K562 (cell line): ENCODE data around the gene LRRC75A.
"Not testable (repeated sequence)": the region's sequence is repeated elsewhere in the genome, so short reads cannot be mapped to it uniquely, and the experiment has no call there.

Experiments
- AFF1 ChIP-seq, 2 experiments: fragments of 450-650 bp; IDR thresholded peaks; 2 replicates each; pipeline ENCODE4 v1.6.1; 2018; ENCODE audit warnings: mild to moderate bottlenecking in 2 of 2, low read depth in 1 of 2; ENCODE audit not compliant: partially characterized antibody in 2 of 2
- EGR1 ChIP-seq: fragments of 450-650 bp; conservative IDR thresholded peaks from 2 replicates; pipeline ENCODE4 v1.6.1; 2017; ENCODE audit warnings: mild to moderate bottlenecking
- MAFK ChIP-seq: IDR thresholded peaks from 2 replicates; pipeline ENCODE4 v1.6.1; 2011; ENCODE audit warnings: low read length, improper control_type of control experiment
- POLR2AphosphoS5 ChIP-seq: IDR thresholded peaks from 2 replicates; pipeline ENCODE4 v1.6.1; 2011; ENCODE audit warnings: mild to moderate bottlenecking, low read depth, low read length, moderate library complexity; ENCODE audit not compliant: control insufficient read depth, insufficient read depth
- RAD21 ChIP-seq, 2 experiments: fragments of 250-450 bp in 1 of 2; fragments of 450-650 bp in 1 of 2; sonication (Bioruptor Pico) in 1 of 2; formaldehyde crosslinking in 1 of 2; IDR thresholded peaks in 1 of 2; conservative IDR thresholded peaks in 1 of 2; 2 replicates each; pipeline versions ENCODE4 v1.4.0 to v1.8.0; 2020 to 2022; ENCODE audit warnings: mild to moderate bottlenecking in 2 of 2, moderate library complexity in 1 of 2
- TEAD4 ChIP-seq, 2 experiments: sonication (generic) in 1 of 2; formaldehyde crosslinking in 1 of 2; IDR thresholded peaks; 2 replicates each; pipeline versions ENCODE4 v1.6.1 to v1.8.0; 2012 to 2022; ENCODE audit warnings: borderline replicate concordance in 1 of 2, inconsistent platforms in 1 of 2, low read length in 1 of 2, mild to moderate bottlenecking in 1 of 2, missing genetic modification reagents in 1 of 2
- ZBTB11 ChIP-seq, 3 experiments: fragments of 200-800 bp in 1 of 3; fragments of 250-450 bp in 1 of 3; fragments of 450-650 bp in 1 of 3; sonication (Bioruptor Pico) in 1 of 3; sonication (Bioruptor generic) in 1 of 3; formaldehyde crosslinking in 1 of 3; IDR thresholded peaks; 2 replicates each; pipeline versions ENCODE4 v1.6.1 to v1.8.0; 2016 to 2022; ENCODE audit warnings: mild to moderate bottlenecking in 2 of 3, missing genetic modification characterization in 2 of 3, missing compliant biosample characterization in 1 of 3, moderate library complexity in 1 of 3
- TF ChIP-seq, protein P1 (sequence below), 3 experiments: IDR thresholded peaks in 2 of 3; conservative IDR thresholded peaks in 1 of 3; 2 replicates each; pipeline ENCODE4 v1.5.1; 2011 to 2012; ENCODE audit warnings: low read length in 3 of 3, mild to moderate bottlenecking in 3 of 3, control low read depth in 2 of 3, improper control_type of control experiment in 1 of 3, inconsistent platforms in 1 of 3, low read depth in 1 of 3, mixed read lengths in 1 of 3, moderate library complexity in 1 of 3; ENCODE audit not compliant: insufficient read depth in 2 of 3

DNA sequence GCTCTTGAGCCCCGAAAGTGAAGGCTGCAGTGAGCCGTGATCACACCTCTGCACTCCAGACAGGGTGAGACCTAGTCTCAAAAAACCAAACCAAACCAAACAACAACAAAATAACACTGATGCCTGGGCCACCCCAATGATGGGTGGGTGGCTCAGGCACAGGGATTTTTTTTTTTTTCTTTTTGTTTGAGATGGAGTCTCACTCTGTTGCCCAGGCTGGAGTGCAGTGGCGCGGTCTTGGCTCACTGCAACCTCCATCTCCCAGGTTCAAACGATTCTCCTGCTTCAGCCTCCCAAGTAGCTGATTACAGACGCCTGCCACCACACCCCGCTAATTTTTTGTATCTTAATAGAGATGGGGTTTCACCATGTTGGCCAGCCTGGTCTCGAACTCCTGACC, 39.7 kb downstream of the LRRC75A start:
- TF ChIP-seq, protein P1, sequence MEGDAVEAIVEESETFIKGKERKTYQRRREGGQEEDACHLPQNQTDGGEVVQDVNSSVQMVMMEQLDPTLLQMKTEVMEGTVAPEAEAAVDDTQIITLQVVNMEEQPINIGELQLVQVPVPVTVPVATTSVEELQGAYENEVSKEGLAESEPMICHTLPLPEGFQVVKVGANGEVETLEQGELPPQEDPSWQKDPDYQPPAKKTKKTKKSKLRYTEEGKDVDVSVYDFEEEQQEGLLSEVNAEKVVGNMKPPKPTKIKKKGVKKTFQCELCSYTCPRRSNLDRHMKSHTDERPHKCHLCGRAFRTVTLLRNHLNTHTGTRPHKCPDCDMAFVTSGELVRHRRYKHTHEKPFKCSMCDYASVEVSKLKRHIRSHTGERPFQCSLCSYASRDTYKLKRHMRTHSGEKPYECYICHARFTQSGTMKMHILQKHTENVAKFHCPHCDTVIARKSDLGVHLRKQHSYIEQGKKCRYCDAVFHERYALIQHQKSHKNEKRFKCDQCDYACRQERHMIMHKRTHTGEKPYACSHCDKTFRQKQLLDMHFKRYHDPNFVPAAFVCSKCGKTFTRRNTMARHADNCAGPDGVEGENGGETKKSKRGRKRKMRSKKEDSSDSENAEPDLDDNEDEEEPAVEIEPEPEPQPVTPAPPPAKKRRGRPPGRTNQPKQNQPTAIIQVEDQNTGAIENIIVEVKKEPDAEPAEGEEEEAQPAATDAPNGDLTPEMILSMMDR (IDR thresholded peaks at IDR 0.05 in 2 of 3, conservative IDR thresholded peaks at IDR 0.05 in 1 of 3; ENCODE audit: insufficient read depth in 2 of 3, low read depth in 1 of 3, low read length in 3 of 3): not testable (repeated sequence)
- not testable (repeated sequence) for TF ChIP-seq MAFK; AFF1 (IDR thresholded peaks at IDR 0.05; ENCODE audit: low read depth in 1 of 2, partially characterized antibody in 2 of 2); ZBTB11 (CRISPR knock-in tag; IDR thresholded peaks at IDR 0.05); TEAD4 (IDR thresholded peaks at IDR 0.05; ENCODE audit: low read length); TEAD4 (CRISPR knock-in tag; IDR thresholded peaks at IDR 0.05; ENCODE audit: borderline replicate concordance); POLR2AphosphoS5; RAD21 (CRISPR knock-in tag; conservative IDR thresholded peaks at IDR 0.05 in 1 of 2, IDR thresholded peaks at IDR 0.05 in 1 of 2); EGR1
